GM12878 (cell line): Measurements from ENCODE around the gene MRPS14. TPM values are rescaled to one million over a fixed set of nuclear protein-coding genes. Genes with fewer than 3 reads are reported as not detected.

Experiments
- ATAC-seq: fragments of 200-7000 bp; cut with Tn5 transposase; 3 replicates; pipeline ENCODE4 v1.9.1; 2020; ENCODE audit warnings: mild to moderate bottlenecking, moderate library complexity
- BruUV-seq: library from RNA; stranded (reverse); fragments of 400-500 nt; replicated peaks from 2 replicates; lab custom pipeline; 2021; lab: Mats Ljungman, UMichigan
- CTCF ChIA-PET: fragments of 300-600 bp; sonication (Branson Sonifier 250); formaldehyde crosslinking; extraction: SDS; loops from one replicate; lab custom pipeline; 2021; ENCODE audit warnings: inconsistent platforms; lab: Yijun Ruan, JAX
- POLR2A ChIA-PET: fragments of 350-600 bp; formaldehyde crosslinking; extraction: SDS; loops from one replicate; lab custom pipeline; 2021; ENCODE audit warnings: inconsistent platforms; lab: Charles Lee
- RAD21 ChIA-PET: fragments of 300-600 bp; sonication (Branson Sonifier 250); formaldehyde crosslinking; loops from one replicate; lab custom pipeline; 2023; ENCODE audit warnings: antibody characterized with exemption; ENCODE audit not compliant: unreplicated experiment; lab: Charles Lee
- SMC1A ChIA-PET: fragments of 300-600 bp; sonication (Branson Sonifier 250); formaldehyde crosslinking; loops from one replicate; lab custom pipeline; 2023; ENCODE audit not compliant: unreplicated experiment, uncharacterized antibody; lab: Charles Lee
- DNase-seq: peaks from one replicate; pipeline ENCODE4 v3.0.0-alpha.2; 2011; ENCODE audit warnings: low read depth, low spot score
- FAIRE-seq: peaks from 3 replicates; lab custom pipeline; 2011; peaks lifted over from hg19 to GRCh38; lab: Jason Lieb, UNC
- H2AFZ ChIP-seq: 2 replicates; pipeline ENCODE4 v1.6.0; 2011; ENCODE audit warnings: low read depth, low read length, control low read depth; ENCODE audit not compliant: control insufficient read depth
- H3K27ac ChIP-seq: 2 replicates; pipeline ENCODE4 v1.5.1; 2011; ENCODE audit warnings: control low read depth; ENCODE audit not compliant: control insufficient read depth, insufficient read depth
- H3K27me3 ChIP-seq, 2 experiments: replicated peaks in 1 of 2; 2 replicates each; pipeline versions ENCODE4 v1.6.0 to v1.6.1; 2011; ENCODE audit warnings: low read length in 1 of 2; ENCODE audit not compliant: control insufficient read depth in 2 of 2, insufficient read depth in 2 of 2
- H3K36me3 ChIP-seq, 2 experiments: 2 replicates each; pipeline ENCODE4 v1.5.1; 2011; ENCODE audit warnings: low read length in 1 of 2; ENCODE audit not compliant: control insufficient read depth in 2 of 2, insufficient read depth in 2 of 2
- H3K4me1 ChIP-seq: 2 replicates; pipeline ENCODE4 v1.6.1; 2011; ENCODE audit warnings: mild to moderate bottlenecking, low read length, moderate library complexity, mixed read lengths; ENCODE audit not compliant: control insufficient read depth, insufficient read depth
- H3K4me2 ChIP-seq: 2 replicates; pipeline ENCODE4 v1.6.0; 2011; ENCODE audit warnings: control low read depth; ENCODE audit not compliant: control insufficient read depth, insufficient read depth
- H3K4me3 ChIP-seq: fragments of 200-600 bp; sonication (generic); 2 replicates; pipeline ENCODE4 v1.5.1; 2016
- H3K79me2 ChIP-seq: 2 replicates; pipeline ENCODE4 v1.6.0; 2011; ENCODE audit warnings: low read length; ENCODE audit not compliant: control insufficient read depth, insufficient read depth
- H3K9ac ChIP-seq: 2 replicates; pipeline ENCODE4 v1.8.0; 2011; ENCODE audit warnings: low read length, control low read depth, mixed read lengths; ENCODE audit not compliant: control insufficient read depth, insufficient read depth
- H3K9me3 ChIP-seq: replicated peaks from 3 replicates; pipeline ENCODE4 v1.5.1; 2011; ENCODE audit warnings: mild to moderate bottlenecking, low read length; ENCODE audit not compliant: control insufficient read depth, insufficient read depth
- H4K20me1 ChIP-seq: 2 replicates; pipeline ENCODE4 v1.6.0; 2011; ENCODE audit not compliant: control insufficient read depth, insufficient read depth
- CBFB ChIP-seq: IDR thresholded peaks from 2 replicates; pipeline ENCODE4 v1.6.1; 2016; ENCODE audit warnings: antibody characterized with exemption, low read depth
- CBX5 ChIP-seq: sonication (generic); IDR thresholded peaks from 2 replicates; pipeline ENCODE4 v1.6.1; 2016; ENCODE audit warnings: low read depth, moderate library complexity, mild to moderate bottlenecking, inconsistent platforms
- EP300 ChIP-seq, 2 experiments: fragments of 150-350 bp in 1 of 2; IDR thresholded peaks; 2 replicates each; pipeline ENCODE4 v1.6.1; 2011 to 2012; ENCODE audit warnings: low read depth in 2 of 2, low read length in 2 of 2, borderline replicate concordance in 1 of 2, improper control_type of control experiment in 1 of 2, inconsistent platforms in 1 of 2; ENCODE audit not compliant: control insufficient read depth in 1 of 2
- ESRRA ChIP-seq: IDR thresholded peaks from 2 replicates; pipeline ENCODE4 v1.6.1; 2012; ENCODE audit warnings: mild to moderate bottlenecking, low read length, improper control_type of control experiment
- FOXM1 ChIP-seq: IDR thresholded peaks from 2 replicates; pipeline ENCODE4 v1.6.1; 2012; ENCODE audit warnings: low read depth, mild to moderate bottlenecking, inconsistent platforms, low read length, moderate library complexity
- IKZF2 ChIP-seq, 2 experiments: fragments of 450-650 bp; IDR thresholded peaks; 2 replicates each; pipeline ENCODE4 v1.6.1; 2017; ENCODE audit warnings: mild to moderate bottlenecking in 2 of 2, moderate library complexity in 2 of 2
- MEF2B ChIP-seq: fragments of 450-650 bp; IDR thresholded peaks from 2 replicates; pipeline ENCODE4 v1.6.1; 2018; ENCODE audit warnings: mild to moderate bottlenecking, moderate library complexity; ENCODE audit not compliant: partially characterized antibody, poor library complexity, severe bottlenecking
- MTA3 ChIP-seq: IDR thresholded peaks from 2 replicates; pipeline ENCODE4 v1.6.1; 2012; ENCODE audit warnings: low read length, inconsistent platforms, borderline replicate concordance
- MXI1 ChIP-seq: fragments of 150-350 bp; IDR thresholded peaks from 2 replicates; pipeline ENCODE4 v1.6.1; 2011; ENCODE audit warnings: low read depth, mild to moderate bottlenecking, inconsistent platforms, low read length, improper control_type of control experiment
- NR2C1 ChIP-seq: fragments of 450-650 bp; IDR thresholded peaks from 2 replicates; pipeline ENCODE4 v1.6.1; 2017; ENCODE audit warnings: antibody characterized with exemption, mild to moderate bottlenecking, moderate library complexity
- SIX5 ChIP-seq: IDR thresholded peaks from 2 replicates; pipeline ENCODE4 v1.6.1; 2011; ENCODE audit warnings: mild to moderate bottlenecking, low read depth, low read length, moderate library complexity; ENCODE audit not compliant: severe bottlenecking
- SP1 ChIP-seq: IDR thresholded peaks from one replicate; pipeline ENCODE4 v1.6.1; 2011; ENCODE audit warnings: low read depth, low read length
- ZNF217 ChIP-seq: fragments of 450-650 bp; IDR thresholded peaks from 2 replicates; pipeline ENCODE4 v1.6.1; 2017; ENCODE audit warnings: antibody characterized with exemption, mild to moderate bottlenecking
- WGBS: methylation state at CpG from one replicate; pipeline ENCODE4 v1.1.6; 2016; ENCODE audit warnings: low lambda C conversion rate; ENCODE audit not compliant: insufficient replicate concordance, insufficient coverage; ENCODE audit errors: missing lambda C conversion rate; 5-methylcytosine and 5-hydroxymethylcytosine counted together
- in situ Hi-C: fragments of 300-500 bp; cut with MboI; formaldehyde crosslinking; loops from 9 replicates; pipeline ENCODE4 v1.14.3; 2018; ENCODE audit warnings: mixed read lengths
- intact Hi-C: fragments of 100-400 bp; cut with micrococcal nuclease; formaldehyde crosslinking; loops from one replicate; pipeline ENCODE4 v1.14.2; 2022; ENCODE audit not compliant: unreplicated experiment
- polyA plus RNA-seq, 11 experiments: library from polyadenylated mRNA; depleted of rRNA in 4 of 11; unstranded in 6 of 11; stranded (reverse) in 5 of 11; fragments of >200 nt; fragmentation: Nextera tagmentation in 4 of 11; fragmentation: Illumina TruSeq in 1 of 11; extraction: Ambion mirVana in 4 of 11; extraction: Trizol in 1 of 11; gene quantifications; 1 replicate in 1 of 11; 2 replicates in 10 of 11; pipeline versions ENCODE4 v1.2.1 to v1.2.3, GENCODE V29; 2011 to 2016; ENCODE audit warnings: inconsistent platforms in 2 of 11, missing spikeins in 2 of 11, low read depth in 1 of 11
- total RNA-seq, 4 experiments: library from RNA; depleted of rRNA in 3 of 4; stranded (reverse); fragments of >200 nt in 3 of 4; fragmentation: Illumina TruSeq in 1 of 4; extraction: Trizol in 1 of 4; gene quantifications; 2 replicates each; pipeline versions ENCODE4 v1.2.1 to v1.2.3, GENCODE V29; 2013 to 2021
- TF ChIP-seq, protein P1 (sequence below): fragments of 450-650 bp; IDR thresholded peaks from 2 replicates; pipeline ENCODE4 v1.6.1; 2017; ENCODE audit warnings: mild to moderate bottlenecking, moderate library complexity

Gene MRPS14
- total and polyA plus RNA-seq, 10 of the 15 experiments (the other 5 are each of a cell fraction or from before 2014, with no cell fraction given), result 31.1 to 224 (median 50.4) TPM

GRCh38 chr1:175067362-175068106 is 44.3 kb upstream of the MRPS14 start, which contains the start of gene TNN:
TSS of gene TNN (plus strand) at chr1:175067833. CDS start at chr1:175077419, 9,586 bp downstream.
- H3K4me1 ChIP-seq, result 0 out of 2 replicates have a peak, but pooled peaks cover 2% of the 10 kb centered on the region
- no peak within 1 kb of the TSS for H2AFZ ChIP-seq
- TF ChIP-seq ESRRA (no peak), MEF2B (no peak), MXI1 (no peak), SP1 (no peak), CBX5 (no peak), IKZF2 (IDR thresholded peaks at IDR 0.05) (no peak), NR2C1 (no peak), ZNF217 (no peak), CBFB (no peak), SIX5 (no peak), EP300 (IDR thresholded peaks at IDR 0.05; ENCODE audit: borderline replicate concordance in 1 of 2, control insufficient read depth in 1 of 2, low read depth in 2 of 2, low read length in 2 of 2) (no peak), MTA3 (no peak), FOXM1 (no peak)
- TF ChIP-seq, protein P1, sequence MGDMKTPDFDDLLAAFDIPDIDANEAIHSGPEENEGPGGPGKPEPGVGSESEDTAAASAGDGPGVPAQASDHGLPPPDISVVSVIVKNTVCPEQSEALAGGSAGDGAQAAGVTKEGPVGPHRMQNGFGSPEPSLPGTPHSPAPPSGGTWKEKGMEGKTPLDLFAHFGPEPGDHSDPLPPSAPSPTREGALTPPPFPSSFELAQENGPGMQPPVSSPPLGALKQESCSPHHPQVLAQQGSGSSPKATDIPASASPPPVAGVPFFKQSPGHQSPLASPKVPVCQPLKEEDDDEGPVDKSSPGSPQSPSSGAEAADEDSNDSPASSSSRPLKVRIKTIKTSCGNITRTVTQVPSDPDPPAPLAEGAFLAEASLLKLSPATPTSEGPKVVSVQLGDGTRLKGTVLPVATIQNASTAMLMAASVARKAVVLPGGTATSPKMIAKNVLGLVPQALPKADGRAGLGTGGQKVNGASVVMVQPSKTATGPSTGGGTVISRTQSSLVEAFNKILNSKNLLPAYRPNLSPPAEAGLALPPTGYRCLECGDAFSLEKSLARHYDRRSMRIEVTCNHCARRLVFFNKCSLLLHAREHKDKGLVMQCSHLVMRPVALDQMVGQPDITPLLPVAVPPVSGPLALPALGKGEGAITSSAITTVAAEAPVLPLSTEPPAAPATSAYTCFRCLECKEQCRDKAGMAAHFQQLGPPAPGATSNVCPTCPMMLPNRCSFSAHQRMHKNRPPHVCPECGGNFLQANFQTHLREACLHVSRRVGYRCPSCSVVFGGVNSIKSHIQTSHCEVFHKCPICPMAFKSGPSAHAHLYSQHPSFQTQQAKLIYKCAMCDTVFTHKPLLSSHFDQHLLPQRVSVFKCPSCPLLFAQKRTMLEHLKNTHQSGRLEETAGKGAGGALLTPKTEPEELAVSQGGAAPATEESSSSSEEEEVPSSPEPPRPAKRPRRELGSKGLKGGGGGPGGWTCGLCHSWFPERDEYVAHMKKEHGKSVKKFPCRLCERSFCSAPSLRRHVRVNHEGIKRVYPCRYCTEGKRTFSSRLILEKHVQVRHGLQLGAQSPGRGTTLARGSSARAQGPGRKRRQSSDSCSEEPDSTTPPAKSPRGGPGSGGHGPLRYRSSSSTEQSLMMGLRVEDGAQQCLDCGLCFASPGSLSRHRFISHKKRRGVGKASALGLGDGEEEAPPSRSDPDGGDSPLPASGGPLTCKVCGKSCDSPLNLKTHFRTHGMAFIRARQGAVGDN, result no peak
- H3K27ac ChIP-seq, result no peak within 1 kb of the TSS
- ChIA-PET SMC1A (interaction anchor here (0.9 to 1.5 kb wide), 3 partner anchors 19 to 58 kb away, joined by 3 to 5 read pairs (median 3); no protein-coding TSS in a partner anchor), RAD21 (interaction anchor here (1.3 kb wide), 1 partner anchor 58 kb away, joined by 4 read pairs; no protein-coding TSS in a partner anchor), CTCF (interaction anchor here (0.6 to 1.0 kb wide), 3 partner anchors 12 to 44 kb away, joined by 3 read pairs; partner anchors contain the start of gene MRPS14), POLR2A (no interaction called here)
- H3K36me3 ChIP-seq, result no peaks in the 10 kb centered on the region
- H3K79me2 ChIP-seq, result no peaks in the 10 kb centered on the region
- DNase-seq (no peak), FAIRE-seq (no peak), ATAC-seq (no peak)
- no peak within 1 kb of the TSS for H3K9ac ChIP-seq
- H3K4me3 ChIP-seq, result no peak within 1 kb of the TSS
- intact Hi-C loops, result no loop called here
- H3K4me2 ChIP-seq, result no peak within 1 kb of the TSS
- H3K27me3 ChIP-seq, result peaks cover 4 to 5% of the 10 kb centered on the region in 2 experiments; a peak in 3 of 4 replicates
- no peaks in the 10 kb centered on the region for H4K20me1 ChIP-seq
- in situ Hi-C loops, result no loop called here
- no peaks in the 10 kb centered on the region for H3K9me3 ChIP-seq
- 55% methylated on average over 9 of the region's 9 CpGs for WGBS
- no TSS peak for BruUV-seq
